WI38 (cell line): ENCODE results near the gene AFAP1L2.

Source experiments
- H3K4me3 ChIP-seq: 2 replicates; pipeline ENCODE4 v1.5.1; 2011; ENCODE audit warnings: low read depth, mild to moderate bottlenecking, control low read depth, low read length
- TF ChIP-seq, protein P1 (sequence below): IDR thresholded peaks from 2 replicates; pipeline ENCODE4 v1.5.1; 2012; ENCODE audit warnings: low read depth, mild to moderate bottlenecking, control low read depth, low read length

AFAP1L2 gene

DNA sequence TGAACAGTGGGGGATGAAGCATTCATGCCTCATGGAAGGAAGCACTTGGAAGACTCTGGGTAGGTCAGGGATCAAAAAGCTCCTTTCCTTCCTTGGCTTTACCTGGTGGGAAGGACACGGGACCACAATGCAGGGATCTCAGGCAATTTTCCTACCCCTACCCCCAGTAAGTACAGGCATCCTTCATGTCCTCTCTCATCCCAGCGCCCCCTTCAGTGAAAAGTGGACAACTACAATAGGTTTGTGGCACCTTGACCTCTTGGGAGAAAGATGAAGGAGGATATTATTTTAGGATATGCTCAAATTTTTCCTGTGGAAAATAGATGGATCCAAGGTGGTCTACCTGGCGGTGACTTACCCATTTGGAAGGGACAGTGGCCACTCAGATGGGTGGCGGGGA, 16.5 kb downstream of the AFAP1L2 start:
- no peak overlapping the region for H3K4me3 ChIP-seq
- TF ChIP-seq, protein P1, sequence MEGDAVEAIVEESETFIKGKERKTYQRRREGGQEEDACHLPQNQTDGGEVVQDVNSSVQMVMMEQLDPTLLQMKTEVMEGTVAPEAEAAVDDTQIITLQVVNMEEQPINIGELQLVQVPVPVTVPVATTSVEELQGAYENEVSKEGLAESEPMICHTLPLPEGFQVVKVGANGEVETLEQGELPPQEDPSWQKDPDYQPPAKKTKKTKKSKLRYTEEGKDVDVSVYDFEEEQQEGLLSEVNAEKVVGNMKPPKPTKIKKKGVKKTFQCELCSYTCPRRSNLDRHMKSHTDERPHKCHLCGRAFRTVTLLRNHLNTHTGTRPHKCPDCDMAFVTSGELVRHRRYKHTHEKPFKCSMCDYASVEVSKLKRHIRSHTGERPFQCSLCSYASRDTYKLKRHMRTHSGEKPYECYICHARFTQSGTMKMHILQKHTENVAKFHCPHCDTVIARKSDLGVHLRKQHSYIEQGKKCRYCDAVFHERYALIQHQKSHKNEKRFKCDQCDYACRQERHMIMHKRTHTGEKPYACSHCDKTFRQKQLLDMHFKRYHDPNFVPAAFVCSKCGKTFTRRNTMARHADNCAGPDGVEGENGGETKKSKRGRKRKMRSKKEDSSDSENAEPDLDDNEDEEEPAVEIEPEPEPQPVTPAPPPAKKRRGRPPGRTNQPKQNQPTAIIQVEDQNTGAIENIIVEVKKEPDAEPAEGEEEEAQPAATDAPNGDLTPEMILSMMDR: no peak

DNA sequence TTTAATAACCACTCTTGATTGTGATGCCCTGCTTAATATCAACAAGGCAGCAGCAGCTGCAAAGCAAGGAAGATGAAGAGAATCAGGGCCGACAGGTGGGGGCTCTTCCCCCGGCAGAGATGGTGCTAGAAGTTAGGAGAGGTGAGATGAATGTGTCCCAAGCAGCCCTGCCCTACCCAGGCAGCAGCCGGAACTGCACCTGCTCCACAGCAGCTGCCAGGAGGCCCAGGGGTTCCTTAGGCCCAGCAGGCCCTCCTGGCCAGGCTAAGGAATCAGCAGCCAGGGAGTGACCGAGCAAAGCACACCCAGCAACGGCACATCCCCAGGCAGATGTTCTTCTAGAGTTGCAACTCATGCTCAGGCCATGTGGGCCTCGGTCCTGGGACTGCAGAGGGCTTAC, 17.9 kb downstream of the AFAP1L2 start:
- TF ChIP-seq, protein P1: no peak

DNA sequence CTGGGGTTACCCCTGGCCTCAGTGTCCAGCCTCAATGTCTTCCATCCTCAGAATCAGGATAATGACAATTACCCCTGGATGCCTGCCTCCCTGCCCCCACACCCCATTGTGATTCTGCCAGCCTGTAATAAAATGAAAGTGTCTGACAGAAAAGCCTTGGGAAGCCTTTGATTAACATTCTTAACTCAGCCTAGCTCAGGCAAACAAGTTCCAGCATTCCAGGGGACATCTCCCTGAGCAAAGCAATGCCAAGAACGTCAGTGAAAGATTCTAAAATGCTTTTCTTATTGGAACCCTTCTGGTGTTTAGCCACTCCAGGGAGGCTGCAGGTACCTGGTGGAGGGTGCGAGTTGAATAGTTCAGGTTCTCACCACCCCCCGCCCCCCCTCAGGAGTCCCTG, 18.7 kb downstream of the AFAP1L2 start:
- TF ChIP-seq, protein P1: no peak
- no peak overlapping the region for H3K4me3 ChIP-seq

More for the DNA sequence above, 17.9 kb downstream of the AFAP1L2 start:
- H3K4me3 ChIP-seq: no peak overlapping the region

DNA sequence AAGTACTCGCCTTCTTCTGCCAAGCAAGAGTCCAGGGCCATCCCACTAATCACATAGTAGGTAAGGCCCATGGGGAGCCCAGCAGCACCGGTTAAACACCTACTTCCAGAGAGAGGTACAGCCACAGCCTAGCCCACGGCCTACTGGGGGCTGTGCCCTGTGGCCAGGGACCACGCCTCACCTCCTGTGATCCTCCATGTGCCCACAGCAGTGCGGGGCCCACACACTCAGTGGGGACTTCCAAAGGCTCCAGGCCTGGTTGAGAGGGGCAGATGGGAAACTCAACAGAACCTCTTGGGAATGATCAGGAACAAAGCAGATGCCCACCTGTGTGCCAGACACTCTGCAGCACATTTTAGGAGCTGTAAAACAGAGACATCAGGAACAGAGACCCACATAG, 19.7 kb downstream of the AFAP1L2 start:
- TF ChIP-seq, protein P1: no peak
- no peak overlapping the region for H3K4me3 ChIP-seq

DNA sequence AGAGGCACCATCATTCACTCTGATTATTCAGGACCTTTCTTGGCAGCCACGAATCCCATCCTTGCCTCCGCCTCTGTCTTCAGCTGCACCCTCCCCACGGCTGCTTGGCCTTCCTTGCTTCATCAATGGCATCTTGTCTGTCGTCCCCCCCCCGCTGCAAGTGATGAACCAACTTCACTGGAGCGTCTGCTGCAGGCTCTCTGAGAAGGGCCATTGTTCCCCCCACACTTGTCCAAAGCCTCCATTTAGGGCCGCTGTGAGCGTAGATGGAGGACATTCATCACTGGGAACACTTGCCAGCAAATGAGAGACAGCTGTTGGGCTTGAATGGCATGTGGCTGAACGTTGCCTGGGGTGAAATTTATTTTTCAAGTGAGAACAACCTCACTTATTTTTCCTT, 20.1 kb downstream of the AFAP1L2 start:
- TF ChIP-seq, protein P1: no peak
- no peak overlapping the region for H3K4me3 ChIP-seq

DNA sequence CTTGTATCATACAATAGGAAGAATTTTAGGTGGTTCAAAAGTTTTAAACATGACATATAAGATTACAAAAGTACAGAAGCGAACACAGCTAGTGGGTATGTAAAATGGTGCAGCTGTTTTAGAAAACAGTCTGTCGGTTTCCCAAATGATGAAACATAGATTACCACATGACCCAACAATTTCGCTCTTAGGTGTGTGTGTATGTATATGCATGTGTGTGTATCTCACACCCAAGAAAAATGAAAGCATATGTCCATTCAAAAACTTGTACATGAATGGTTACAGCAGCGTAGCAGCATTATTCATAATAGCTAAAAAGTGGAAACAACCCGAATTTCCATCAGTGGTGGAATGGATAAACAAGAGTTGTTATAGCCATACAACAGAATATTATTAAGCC, 23.5 kb downstream of the AFAP1L2 start:
- TF ChIP-seq, protein P1: no peak
- no peak overlapping the region for H3K4me3 ChIP-seq

DNA sequence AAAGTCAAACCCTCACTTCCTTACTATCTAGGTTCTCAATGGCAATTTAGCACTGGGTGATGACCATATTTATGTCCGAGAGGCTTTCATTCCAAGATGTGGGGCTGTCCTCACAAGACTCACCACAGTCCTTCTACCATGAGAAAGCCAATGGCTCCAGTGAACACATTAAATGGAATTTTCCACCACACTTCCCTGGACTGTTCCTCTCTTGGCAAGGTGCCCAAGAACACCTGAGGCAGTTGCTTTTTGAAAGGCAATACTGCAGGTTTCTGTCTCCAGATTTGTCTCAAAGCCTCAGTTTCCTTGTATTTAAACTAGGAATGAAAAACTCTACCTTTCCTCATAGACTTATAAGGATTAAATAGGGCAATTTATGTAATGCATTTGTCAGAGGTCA, 24.2 kb downstream of the AFAP1L2 start:
- H3K4me3 ChIP-seq: no peak overlapping the region
- TF ChIP-seq, protein P1: no peak
